GM12873 (cell line): ENCODE results near the gene PAPOLA.

Experiments
- TF ChIP-seq, protein P1 (sequence below): IDR thresholded peaks from 2 replicates; pipeline ENCODE4 v1.5.1; 2012; ENCODE audit warnings: low read depth, mild to moderate bottlenecking, moderate library complexity, low read length, control low read depth; ENCODE audit not compliant: insufficient read depth; ENCODE audit errors: missing control alignments

The PAPOLA gene

DNA sequence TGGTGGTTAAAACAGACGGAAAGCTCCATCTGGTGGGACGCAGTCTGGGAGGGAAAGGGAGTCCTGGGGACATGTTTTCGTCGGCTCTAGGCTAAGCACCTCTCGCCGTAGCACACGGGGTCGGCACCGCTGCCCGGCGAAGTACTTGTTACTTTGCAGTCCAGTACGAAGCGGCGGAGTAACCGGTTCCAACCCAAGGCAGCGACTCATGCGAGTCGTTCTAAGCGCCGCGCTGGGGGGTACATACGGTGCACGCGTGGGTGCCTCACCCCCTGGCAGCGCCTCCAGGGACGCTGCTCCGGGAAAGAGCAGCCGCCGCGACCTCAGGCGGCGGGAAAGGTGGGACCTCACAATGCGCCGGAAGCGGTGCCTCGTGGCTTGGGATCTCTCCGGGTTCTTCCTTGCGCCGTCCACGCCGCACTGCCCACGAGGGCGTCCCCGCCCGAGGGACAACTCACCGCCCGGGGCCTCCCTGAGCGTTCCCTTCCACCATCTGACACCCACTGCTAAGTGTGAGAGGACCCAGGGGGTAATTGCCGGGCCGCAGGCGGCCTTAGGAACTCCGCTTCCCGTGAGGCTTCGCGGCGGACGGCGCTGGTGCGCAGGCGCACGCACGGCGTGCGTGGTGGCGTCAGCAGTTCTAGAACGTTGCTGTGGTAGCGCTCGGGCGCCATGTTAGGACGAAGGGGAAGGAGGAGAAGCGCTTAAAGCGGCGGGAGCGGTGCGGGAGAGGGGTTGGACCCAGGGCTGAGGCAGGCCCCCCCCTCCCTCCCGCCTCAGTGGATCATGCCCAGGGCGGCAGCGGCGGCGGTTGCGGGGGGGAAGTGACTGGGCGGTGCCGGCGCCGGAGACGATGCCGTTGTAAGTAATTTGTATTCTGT, at the start of gene PAPOLA:
TSS of gene PAPOLA (plus strand) at position 643 of the 881 bp plus-strand sequence. CDS start at position 854, 211 bp downstream.
- TF ChIP-seq, protein P1, sequence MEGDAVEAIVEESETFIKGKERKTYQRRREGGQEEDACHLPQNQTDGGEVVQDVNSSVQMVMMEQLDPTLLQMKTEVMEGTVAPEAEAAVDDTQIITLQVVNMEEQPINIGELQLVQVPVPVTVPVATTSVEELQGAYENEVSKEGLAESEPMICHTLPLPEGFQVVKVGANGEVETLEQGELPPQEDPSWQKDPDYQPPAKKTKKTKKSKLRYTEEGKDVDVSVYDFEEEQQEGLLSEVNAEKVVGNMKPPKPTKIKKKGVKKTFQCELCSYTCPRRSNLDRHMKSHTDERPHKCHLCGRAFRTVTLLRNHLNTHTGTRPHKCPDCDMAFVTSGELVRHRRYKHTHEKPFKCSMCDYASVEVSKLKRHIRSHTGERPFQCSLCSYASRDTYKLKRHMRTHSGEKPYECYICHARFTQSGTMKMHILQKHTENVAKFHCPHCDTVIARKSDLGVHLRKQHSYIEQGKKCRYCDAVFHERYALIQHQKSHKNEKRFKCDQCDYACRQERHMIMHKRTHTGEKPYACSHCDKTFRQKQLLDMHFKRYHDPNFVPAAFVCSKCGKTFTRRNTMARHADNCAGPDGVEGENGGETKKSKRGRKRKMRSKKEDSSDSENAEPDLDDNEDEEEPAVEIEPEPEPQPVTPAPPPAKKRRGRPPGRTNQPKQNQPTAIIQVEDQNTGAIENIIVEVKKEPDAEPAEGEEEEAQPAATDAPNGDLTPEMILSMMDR, result no peak

DNA sequence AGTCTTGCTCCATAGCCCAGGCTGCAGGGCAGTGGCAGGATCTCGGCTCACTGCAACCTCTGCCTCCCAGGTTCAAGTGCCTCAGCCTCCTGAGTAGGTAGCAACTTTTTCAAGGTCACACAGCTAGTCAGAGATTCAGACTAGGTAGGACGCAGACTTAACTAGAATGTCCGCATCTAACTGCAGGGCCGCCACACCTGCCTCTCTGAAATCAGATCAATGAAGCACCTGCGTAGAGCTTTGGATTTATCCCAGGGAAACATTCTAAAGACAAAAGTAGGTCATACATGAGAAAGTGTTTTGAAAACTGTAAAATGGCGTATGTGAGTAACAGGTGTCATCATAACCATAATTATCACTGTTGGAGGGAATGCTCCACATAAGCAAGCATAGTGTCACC, 49.5 kb upstream of the PAPOLA start:
- TF ChIP-seq, protein P1, result no peak

DNA sequence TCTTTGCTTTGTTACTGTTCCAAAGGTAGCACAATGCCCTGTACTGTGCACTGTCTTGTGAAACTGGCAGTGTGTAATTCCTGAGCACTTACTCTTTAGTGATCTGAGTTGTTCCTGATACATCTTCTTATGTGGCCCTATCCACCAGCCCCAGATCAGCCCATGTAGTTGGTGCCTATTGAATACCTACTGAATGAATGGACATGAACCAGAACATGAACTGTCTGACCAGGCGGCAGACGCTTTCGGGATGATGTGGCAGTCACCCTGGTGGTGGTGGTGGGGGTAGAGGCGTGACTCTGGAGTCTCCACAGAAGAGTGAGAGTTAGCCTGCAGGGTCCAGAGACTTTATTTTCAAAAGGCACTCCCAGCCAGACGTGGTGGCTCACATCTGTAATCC, 46.6 kb upstream of the PAPOLA start:
- TF ChIP-seq, protein P1, result no peak

DNA sequence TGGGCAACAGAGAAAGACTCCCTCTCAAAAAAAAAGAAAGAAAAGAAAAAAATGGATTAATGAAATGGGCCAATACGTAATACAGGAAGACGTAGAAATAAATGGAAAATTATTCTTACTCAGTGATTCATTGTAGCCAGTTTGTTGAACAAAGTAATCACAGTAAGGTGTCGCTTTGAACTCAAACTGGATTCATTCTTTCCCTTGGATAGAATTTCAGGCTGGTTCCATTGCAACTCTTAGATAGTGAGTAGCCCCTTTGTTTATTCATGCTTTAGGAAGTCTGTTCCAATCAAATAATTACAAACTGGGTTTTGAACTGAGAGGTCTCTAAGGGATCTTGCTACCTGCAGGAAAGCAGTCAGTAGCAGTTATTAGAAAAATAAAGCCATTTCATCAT, 42.3 kb upstream of the PAPOLA start:
- TF ChIP-seq, protein P1, result no peak

DNA sequence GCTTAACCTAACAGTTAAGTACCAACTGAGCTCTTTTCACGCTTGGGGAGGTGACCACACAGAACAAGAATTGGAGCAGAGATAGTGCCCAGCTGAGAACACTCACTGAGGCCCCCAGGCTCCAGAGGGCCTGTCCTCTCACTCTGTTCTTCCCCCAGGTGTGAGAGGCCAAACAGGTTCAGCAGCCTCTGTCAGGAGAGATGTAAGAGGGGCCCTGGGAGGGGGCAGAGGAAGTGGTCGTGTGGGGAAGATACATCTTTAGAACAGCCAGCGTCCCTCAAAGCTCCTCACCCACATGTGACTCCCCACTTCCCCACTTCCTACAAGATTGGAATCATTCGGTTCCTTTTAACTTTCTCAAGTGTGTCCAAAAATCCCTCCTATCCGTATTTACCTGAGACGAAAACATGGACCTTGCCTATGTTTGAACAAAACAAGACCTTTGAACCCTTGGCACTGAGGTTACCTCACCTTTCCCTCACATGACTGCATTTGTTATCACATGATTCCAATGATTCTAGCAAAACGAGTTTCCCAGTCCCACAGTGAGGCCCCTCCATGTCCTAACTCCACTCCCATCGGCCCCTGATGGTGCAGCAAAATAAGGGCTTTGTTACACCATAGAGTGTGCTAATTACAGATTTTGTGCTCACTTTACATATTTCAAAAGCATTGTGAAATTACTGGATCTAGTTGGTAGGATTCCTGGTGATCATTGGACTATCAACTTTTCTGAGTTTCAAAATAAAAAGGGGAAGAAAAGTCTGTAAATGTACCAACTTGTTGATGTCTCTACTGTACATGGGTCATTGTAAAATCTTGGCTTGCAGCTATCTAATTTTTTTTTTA, 40.0 kb upstream of the PAPOLA start:
- TF ChIP-seq, protein P1, result no peak

GRCh38 chr14:96464136-96464535, 38.0 kb upstream of the PAPOLA start:
- TF ChIP-seq, protein P1, result no peak

- TF ChIP-seq, protein P1, result no peak
Observed at GRCh38 chr14:96466918-96467317, 35.3 kb upstream of the PAPOLA start.
